Sigmoid colon (tissue), 7 donors: ENCODE data around the gene SLC4A11. TPM values are rescaled to one million over a fixed set of nuclear protein-coding genes. Genes with fewer than 3 reads are reported as not detected.

Experiments used
- DNase-seq: peaks from one replicate; pipeline ENCODE4 v3.0.0-alpha.2; 2019
- H3K27ac ChIP-seq, 4 donors: fragments of 200-600 bp; sonication (generic); one replicate each; pipeline ENCODE4 v1.5.1; 2016 to 2019; ENCODE audit warnings: mild to moderate bottlenecking in 1 of 4
- H3K27me3 ChIP-seq, 3 donors: fragments of 200-600 bp; sonication (generic); one replicate each; pipeline ENCODE4 v1.5.1; 2019; ENCODE audit warnings: mild to moderate bottlenecking in 1 of 3
- H3K36me3 ChIP-seq, 4 donors: fragments of 200-600 bp; sonication (generic); one replicate each; pipeline ENCODE4 v1.5.1; 2016 to 2019
- H3K4me1 ChIP-seq, 4 donors: fragments of 200-600 bp; sonication (generic); one replicate each; pipeline ENCODE4 v1.5.1; 2017 to 2019
- H3K4me3 ChIP-seq, 4 donors: fragments of 200-600 bp; sonication (generic); one replicate each; pipeline ENCODE4 v1.5.1; 2017 to 2019; ENCODE audit warnings: mild to moderate bottlenecking in 2 of 4, moderate library complexity in 1 of 4
- H3K9me3 ChIP-seq, 4 donors: fragments of 200-600 bp in 3 of 4; sonication (generic) in 3 of 4; one replicate each; pipeline versions ENCODE4 v1.5.1 to v1.6.1; 2013 to 2019
- CTCF ChIP-seq, 4 experiments: fragments of 450-650 bp in 3 of 4; fragments of 200-600 bp in 1 of 4; IDR thresholded peaks; one replicate each; pipeline ENCODE4 v1.5.1; 2016 to 2019; ENCODE audit warnings: antibody characterized with exemption in 4 of 4, mild to moderate bottlenecking in 3 of 4, moderate library complexity in 2 of 4
- EP300 ChIP-seq, 4 donors: sonication (generic); formaldehyde crosslinking; IDR thresholded peaks; one replicate each; pipeline ENCODE4 v1.6.1; 2017; ENCODE audit warnings: antibody characterized with exemption in 4 of 4
- POLR2A ChIP-seq, 2 donors: fragments of 450-650 bp; IDR thresholded peaks; one replicate each; pipeline ENCODE4 v1.6.1; 2016; ENCODE audit warnings: antibody characterized with exemption in 2 of 2, mild to moderate bottlenecking in 2 of 2, moderate library complexity in 2 of 2
- POLR2AphosphoS5 ChIP-seq, 4 donors: sonication (generic); formaldehyde crosslinking; IDR thresholded peaks; one replicate each; pipeline ENCODE4 v1.6.1; 2017; ENCODE audit warnings: antibody characterized with exemption in 4 of 4
- WGBS, 2 donors: extraction: QIAGEN DNeasy Blood & Tissue Kit; methylation state at CpG; one replicate each; pipeline ENCODE4 v1.1.7; 2013; 5-methylcytosine and 5-hydroxymethylcytosine counted together
- intact Hi-C: fragments of 100-400 bp; cut with DNase I; formaldehyde crosslinking; loops from one replicate; pipeline ENCODE4 v1.15.1; 2023
- polyA plus RNA-seq, 3 donors: library from polyadenylated mRNA; stranded (reverse); fragments of 200-250 nt; gene quantifications; one replicate each; pipeline ENCODE4 v1.2.3, GENCODE V29; 2013
- total RNA-seq, 4 donors: library from RNA; depleted of rRNA; stranded (reverse); fragments of >200 nt; gene quantifications; one replicate each; pipeline ENCODE4 v1.1.0, GENCODE V29; 2016
- donor health status: healthy with polysubstance abuse.
- donor health status: Bipolar disorder and iron deficiency.
- donor health status: healthy.

The SLC4A11 gene
- total and polyA plus RNA-seq, 7 donors = 0.36 to 2.1 TPM; not detected in 5

DNA sequence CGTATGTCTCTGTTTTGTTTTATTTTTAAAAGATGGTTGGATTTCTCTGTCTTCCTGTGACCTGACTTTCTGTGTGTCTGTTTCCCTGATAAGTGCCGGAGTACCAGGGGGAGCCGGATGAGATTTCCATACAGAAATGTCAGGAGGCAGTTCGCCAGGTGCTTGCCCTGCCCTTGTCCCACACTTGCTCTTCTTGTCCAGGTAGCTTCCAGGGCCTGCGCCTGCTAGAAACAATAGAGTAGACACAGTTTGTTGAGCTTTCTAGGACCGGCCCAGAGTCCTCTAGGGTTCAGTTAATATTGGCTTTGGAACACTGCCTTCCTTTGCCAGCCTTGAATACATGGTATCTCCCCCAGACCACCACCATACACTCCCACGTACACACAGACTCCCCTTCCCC, 25.8 kb downstream of the SLC4A11 start:
- Histone ChIP-seq H3K36me3 (peaks cover 0 to 36% (median 6%) of the 10 kb centered on the region in 4 donors), H3K9me3 (no peaks in the 10 kb centered on the region), H3K4me1 (peaks cover 0 to 14% (median 12%) of the 10 kb centered on the region in 4 donors), H3K4me3 (no peak overlapping the region), H3K27ac (no peak overlapping the region), H3K27me3 (no peaks in the 10 kb centered on the region)
- intact Hi-C loops = no loop called here
- DNase-seq = no peak
- TF ChIP-seq POLR2A (IDR thresholded peaks at IDR 0.05) (no peak), EP300 (IDR thresholded peaks at IDR 0.05) (no peak), CTCF (IDR thresholded peaks at IDR 0.05) (no peak), POLR2AphosphoS5 (IDR thresholded peaks at IDR 0.05) (no peak)
- WGBS, 2 donors = 95% methylated on average over 7 of the region's 7 CpGs

DNA sequence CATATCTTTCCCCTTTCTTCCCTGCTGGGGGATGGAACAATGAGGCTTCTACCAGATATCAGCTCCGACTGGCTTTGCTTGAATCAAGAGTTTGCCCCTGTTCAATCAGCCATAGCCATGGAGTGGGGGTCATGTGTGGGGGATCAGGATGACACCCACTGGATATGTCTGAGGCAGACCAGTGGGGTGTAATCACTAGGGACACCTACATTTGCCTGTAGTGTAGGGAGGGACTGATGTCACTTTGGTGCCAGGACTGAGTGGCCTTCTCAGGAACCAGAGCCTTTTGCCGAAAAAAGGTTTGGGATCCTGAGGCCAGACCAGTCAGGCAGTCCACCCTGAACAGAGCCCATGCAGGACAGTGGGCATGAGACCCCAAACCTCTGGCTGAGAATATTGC, 28.6 kb downstream of the SLC4A11 start:
- TF ChIP-seq CTCF (IDR thresholded peaks at IDR 0.05) (no peak), EP300 (IDR thresholded peaks at IDR 0.05) (no peak), POLR2AphosphoS5 (IDR thresholded peaks at IDR 0.05) (no peak), POLR2A (IDR thresholded peaks at IDR 0.05) (no peak)
- H3K27me3 ChIP-seq = no peaks in the 10 kb centered on the region
- peaks cover 0 to 13% (median 10%) of the 10 kb centered on the region in 4 donors for H3K4me1 ChIP-seq
- no peak for DNase-seq
- H3K36me3 ChIP-seq = peaks cover 0 to 17% (median 4%) of the 10 kb centered on the region in 4 donors
- H3K4me3 ChIP-seq = peak overlapping the region; percentile 69 to 85 (median 76)
- H3K9me3 ChIP-seq = no peaks in the 10 kb centered on the region
- intact Hi-C loops = no loop called here
- 74 to 77% methylated on average over 2 of the region's 2 CpGs for WGBS, 2 donors
- H3K27ac ChIP-seq = no peak overlapping the region

DNA sequence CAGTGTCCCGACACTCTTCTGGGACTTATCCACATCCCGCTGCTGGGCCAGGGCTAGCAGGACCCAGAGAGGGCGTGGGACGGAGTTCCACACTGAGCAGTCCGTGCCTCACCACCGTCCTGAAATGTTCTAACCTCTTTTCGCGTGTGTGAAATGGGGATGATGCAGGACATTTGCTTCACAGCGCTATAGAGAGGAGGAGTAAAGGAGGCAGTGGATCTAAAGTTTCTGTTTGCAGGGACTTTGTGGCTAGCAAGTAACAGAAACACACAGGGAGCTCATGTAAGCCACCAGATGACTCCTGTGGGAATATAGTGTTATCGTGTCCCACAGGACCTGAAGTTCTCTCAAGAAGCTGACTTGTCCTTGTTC, 29.1 kb downstream of the SLC4A11 start:
- 1 to 2% methylated on average over 10 of the region's 10 CpGs for WGBS, 2 donors
- peaks cover 0 to 13% (median 11%) of the 10 kb centered on the region in 4 donors for H3K4me1 ChIP-seq
- H3K4me3 ChIP-seq = peak overlapping the region; percentile 69 to 85 (median 76)
- intact Hi-C loops = loop anchor here (5.0 kb wide), 1 partner anchor 38 kb away; the partner anchor contains the start of gene LZTS3
- peaks cover 0 to 13% (median 4%) of the 10 kb centered on the region in 4 donors for H3K36me3 ChIP-seq
- H3K27ac ChIP-seq = peak overlapping the region; percentile 76 to 84 (median 80)
- no peaks in the 10 kb centered on the region for H3K9me3 ChIP-seq
- TF ChIP-seq EP300 (IDR thresholded peaks at IDR 0.05) (no peak), POLR2AphosphoS5 (IDR thresholded peaks at IDR 0.05) (no peak)
- DNase-seq = no peak
- no peaks in the 10 kb centered on the region for H3K27me3 ChIP-seq

GRCh38 chr20:3209257-3209945, 29.6 kb downstream of the SLC4A11 start, which contains the start of gene ITPA:
ITPA (plus strand) TSS chr20:3209498; CDS start chr20:3209552, 54 bp downstream.
- no peak for DNase-seq
- Histone ChIP-seq H3K4me3 (peak within 1 kb of the TSS; percentile 69 to 85 (median 76)), H3K36me3 (peaks cover 0 to 13% (median 4%) of the 10 kb centered on the region in 4 donors), H3K27ac (peak within 1 kb of the TSS; percentile 76 to 84 (median 80)), H3K27me3 (no peaks in the 10 kb centered on the region), H3K9me3 (no peaks in the 10 kb centered on the region), H3K4me1 (peaks cover 0 to 16% (median 12%) of the 10 kb centered on the region in 4 donors)
- no peak for TF ChIP-seq POLR2AphosphoS5 (IDR thresholded peaks at IDR 0.05)
- TF ChIP-seq EP300 (IDR thresholded peaks at IDR 0.05) = no peak
- no peak for TF ChIP-seq CTCF (IDR thresholded peaks at IDR 0.05)
- TF ChIP-seq POLR2A (IDR thresholded peaks at IDR 0.05) = no peak
- intact Hi-C loops = loop anchor here (5.0 kb wide), 1 partner anchor 37 kb away; the partner anchor contains the start of gene LZTS3
- 0% methylated on average over 48 of the region's 48 CpGs for WGBS, 2 donors

- Histone ChIP-seq H3K36me3 (peaks cover 0 to 8% (median 4%) of the 10 kb centered on the region in 4 donors), H3K27ac (peak overlapping the region; percentile 76 to 84 (median 80)), H3K9me3 (no peaks in the 10 kb centered on the region), H3K4me1 (peaks cover 0 to 17% (median 12%) of the 10 kb centered on the region in 4 donors), H3K4me3 (peak overlapping the region; percentile 69 to 85 (median 76)), H3K27me3 (no peaks in the 10 kb centered on the region)
- TF ChIP-seq CTCF (IDR thresholded peaks at IDR 0.05) (no peak), POLR2A (IDR thresholded peaks at IDR 0.05) (no peak), POLR2AphosphoS5 (IDR thresholded peaks at IDR 0.05) (no peak), EP300 (IDR thresholded peaks at IDR 0.05) (no peak)
- WGBS, 2 donors = 1 to 3% methylated on average over 10 of the region's 10 CpGs
- intact Hi-C loops = loop anchor here (5.0 kb wide), 1 partner anchor 37 kb away; the partner anchor contains the start of gene LZTS3
- DNase-seq = no peak
Measured at GRCh38 chr20:3208786-3209256, 30.2 kb downstream of the SLC4A11 start.
